Left lung (tissue), 10 donors: ENCODE measurements around the gene PMVK. TPM values are rescaled to one million over a fixed set of nuclear protein-coding genes. Genes with fewer than 3 reads are reported as not detected.

Source experiments
- ATAC-seq: fragments of 200-7000 bp; cut with Tn5 transposase; one replicate; pipeline ENCODE4 v1.9.1; 2020; ENCODE audit warnings: moderate library complexity
- DNase-seq, 4 donors: peaks; one replicate each; pipeline ENCODE4 v3.0.0-alpha.2; 2013 to 2020
- H3K27ac ChIP-seq, 2 donors: fragments of 200-600 bp; sonication (generic) in 1 of 2; one replicate each; pipeline versions ENCODE4 v1.5.0 to v1.8.0; 2020 to 2021
- H3K27me3 ChIP-seq, 2 donors: fragments of 200-600 bp; sonication (generic) in 1 of 2; one replicate each; pipeline versions ENCODE4 v1.5.0 to v1.8.0; 2020 to 2021
- H3K36me3 ChIP-seq, 2 donors: fragments of 200-600 bp; sonication (generic) in 1 of 2; one replicate each; pipeline versions ENCODE4 v1.5.0 to v1.8.0; 2020 to 2021
- H3K4me1 ChIP-seq, 2 donors: fragments of 200-600 bp; one replicate each; pipeline ENCODE4 v1.8.0; 2021
- H3K4me3 ChIP-seq, 2 donors: fragments of 200-600 bp; sonication (generic) in 1 of 2; one replicate each; pipeline versions ENCODE4 v1.5.0 to v1.8.0; 2020 to 2021; ENCODE audit warnings: mild to moderate bottlenecking in 1 of 2
- H3K9me3 ChIP-seq, 2 donors: fragments of 200-600 bp; sonication (generic) in 1 of 2; one replicate each; pipeline versions ENCODE4 v1.5.0 to v1.8.0; 2020 to 2021
- CTCF ChIP-seq, 2 donors: fragments of 200-600 bp; sonication (generic) in 1 of 2; IDR thresholded peaks; one replicate each; pipeline versions ENCODE4 v1.5.0 to v1.8.0; 2021; ENCODE audit warnings: antibody characterized with exemption in 2 of 2
- intact Hi-C, 2 donors: fragments of 100-400 bp; cut with DNase I; formaldehyde crosslinking; loops; one replicate each; pipeline versions ENCODE4 v1.11.2 to v1.14.2; 2022
- polyA plus RNA-seq, 6 donors: library from polyadenylated mRNA; unstranded; fragments of 120-200 nt; gene quantifications; one replicate each; pipeline ENCODE4 v1.2.1, GENCODE V29; 2013; ENCODE audit not compliant: insufficient read length in 6 of 6
- total RNA-seq, 2 donors: library from RNA; stranded (reverse); fragmentation: NEBNext Ultra II Directional; extraction: Animal tissue kit (Norgen Biotek cat#: 25700); gene quantifications; one replicate each; pipeline ENCODE4 v1.2.1, GENCODE V29; 2021
- donor health status: DM: no; HTN: yes; CAD: no.
- donor health status: DM: no; HTN: no; CAD: no.

The PMVK gene
- total and polyA plus RNA-seq, 8 donors: 31.7 to 44.3 (median 35.8) TPM

GRCh38 chr1:154937085-154937987 is 817 bp upstream of the PMVK start:
- TF ChIP-seq CTCF (IDR thresholded peaks at IDR 0.05): peak; percentile 16 to 17
- peak; percentile 85 for ATAC-seq
- intact Hi-C loops: no loop called here
- H3K4me1 ChIP-seq: peaks cover 19 to 42% of the 10 kb centered on the region in 2 donors
- no peaks in the 10 kb centered on the region for H3K36me3 ChIP-seq
- no peaks in the 10 kb centered on the region for H3K27me3 ChIP-seq
- peak overlapping the region; percentile 59 to 74 for H3K4me3 ChIP-seq
- DNase-seq: peak; percentile 94 to 98 (median 96)
- peak overlapping the region; percentile 98 to 99 for H3K27ac ChIP-seq
- no peaks in the 10 kb centered on the region for H3K9me3 ChIP-seq

GRCh38 chr1:154935749-154936554 is 567 bp downstream of the PMVK start:
- no peak for TF ChIP-seq CTCF (IDR thresholded peaks at IDR 0.05)
- DNase-seq (no peak), ATAC-seq (peak; percentile 1)
- Histone ChIP-seq H3K27ac (peak overlapping the region; percentile 98 to 99), H3K4me3 (peak overlapping the region; percentile 59 to 74), H3K36me3 (peaks cover 0 to 6% of the 10 kb centered on the region in 2 donors), H3K9me3 (no peaks in the 10 kb centered on the region), H3K27me3 (no peaks in the 10 kb centered on the region), H3K4me1 (peaks cover 8 to 31% of the 10 kb centered on the region in 2 donors)
- intact Hi-C loops: no loop called here

- Histone ChIP-seq H3K27ac (no peak overlapping the region), H3K4me1 (peaks cover 8 to 31% of the 10 kb centered on the region in 2 donors), H3K4me3 (no peak overlapping the region), H3K27me3 (no peaks in the 10 kb centered on the region), H3K9me3 (no peaks in the 10 kb centered on the region), H3K36me3 (peaks cover 0 to 18% of the 10 kb centered on the region in 2 donors)
- intact Hi-C loops: no loop called here
- no peak for ATAC-seq
- TF ChIP-seq CTCF (IDR thresholded peaks at IDR 0.05): no peak
- DNase-seq: no peak
Observed at GRCh38 chr1:154934358-154934948, 2.1 kb downstream of the PMVK start.

- intact Hi-C loops: no loop called here
- Histone ChIP-seq H3K27me3 (no peaks in the 10 kb centered on the region), H3K36me3 (peaks cover 0 to 38% of the 10 kb centered on the region in 2 donors), H3K4me3 (no peak overlapping the region), H3K9me3 (no peaks in the 10 kb centered on the region), H3K27ac (peak overlapping the region; percentile 33 to 41), H3K4me1 (peaks cover 8 to 19% of the 10 kb centered on the region in 2 donors)
- DNase-seq (peak in 2 of 4 donors; percentile 81 to 89), ATAC-seq (peak; percentile 38)
- TF ChIP-seq CTCF (IDR thresholded peaks at IDR 0.05): no peak
Observed at GRCh38 chr1:154931940-154932487, 4.5 kb downstream of the PMVK start.
